ENCODE data around the gene PSMB11.
A peak's percentile ranks its signal among the peaks of the same experiment; 100 is the strongest.

Gene PSMB11

GRCh38 chr14:23058654-23059504 is 16.9 kb downstream of the PSMB11 start:
- no peak for DNase-seq (ENCODE audit: low read depth)

GRCh38 chr14:23060536-23061260 is 18.7 kb downstream of the PSMB11 start:
- no peak for DNase-seq (ENCODE audit: low read depth)

GRCh38 chr14:23062002-23062401 is 20.0 kb downstream of the PSMB11 start:
- peak; percentile 88 for DNase-seq (ENCODE audit: low read depth)

GRCh38 chr14:23063601-23064000 is 21.6 kb downstream of the PSMB11 start:
- DNase-seq (ENCODE audit: low read depth) = no peak

- no peak for DNase-seq (ENCODE audit: low read depth)
Observed at GRCh38 chr14:23066368-23066767, 24.4 kb downstream of the PSMB11 start.

GRCh38 chr14:23066855-23067744 is 25.1 kb downstream of the PSMB11 start:
- no peak for DNase-seq (ENCODE audit: low read depth)

GRCh38 chr14:23067847-23068788 is 26.1 kb downstream of the PSMB11 start:
- no peak for DNase-seq (ENCODE audit: low read depth)

GRCh38 chr14:23068789-23069412 is 26.9 kb downstream of the PSMB11 start:
- peak; percentile 83 for DNase-seq (ENCODE audit: low read depth)

GRCh38 chr14:23069413-23069806 is 27.4 kb downstream of the PSMB11 start:
- no peak for DNase-seq (ENCODE audit: low read depth)

GRCh38 chr14:23070262-23071129 is 28.5 kb downstream of the PSMB11 start:
- DNase-seq (ENCODE audit: low read depth) = no peak

- peak; percentile 82 for DNase-seq (ENCODE audit: low read depth)
Observed at GRCh38 chr14:23071244-23071920, 29.4 kb downstream of the PSMB11 start.

GRCh38 chr14:23071921-23072539 is 30.0 kb downstream of the PSMB11 start:
- DNase-seq (ENCODE audit: low read depth) = no peak

GRCh38 chr14:23074906-23075305 is 32.9 kb downstream of the PSMB11 start:
- DNase-seq (ENCODE audit: low read depth) = no peak

- DNase-seq (ENCODE audit: low read depth) = no peak
Observed at GRCh38 chr14:23076785-23077408, 34.9 kb downstream of the PSMB11 start.

GRCh38 chr14:23077962-23078361 is 36.0 kb downstream of the PSMB11 start:
- no peak for DNase-seq (ENCODE audit: low read depth)

- DNase-seq (ENCODE audit: low read depth) = peak; percentile 98
Observed at GRCh38 chr14:23078692-23079116, 36.7 kb downstream of the PSMB11 start.

- DNase-seq (ENCODE audit: low read depth) = no peak
Observed at GRCh38 chr14:23079716-23080115, 37.7 kb downstream of the PSMB11 start.

GRCh38 chr14:23080474-23080873 is 38.5 kb downstream of the PSMB11 start:
- DNase-seq (ENCODE audit: low read depth) = no peak
